ENCODE results near the gene SPOP. TPM values are rescaled to one million over a fixed set of nuclear protein-coding genes. Genes with fewer than 3 reads are reported as not detected.

The SPOP gene
- total RNA-seq, 4 donors from 2014 or later, result 44.3 to 147 (median 99.0) TPM

- Histone ChIP-seq H3K4me1 (no peaks in the 10 kb centered on the region), H3K9me3 (no peaks in the 10 kb centered on the region), H3K36me3 (no peaks in the 10 kb centered on the region), H3K27ac (no peak overlapping the region), H3K27me3 (no peaks in the 10 kb centered on the region), H3K4me3 (no peak overlapping the region)
- TF ChIP-seq CTCF (IDR thresholded peaks at IDR 0.05) (no peak), POLR2A (IDR thresholded peaks at IDR 0.05) (no peak)
- intact Hi-C loops (cut with DNase I; ENCODE audit: low total_unique reads), result no loop called here
- no peak for DNase-seq
Measured at GRCh38 chr17:49588726-49589576, 88.9 kb downstream of the SPOP start.

GRCh38 chr17:49588312-49588711 lies 89.6 kb downstream of the SPOP start:
- no peaks in the 10 kb centered on the region for H3K9me3 ChIP-seq
- no peak for TF ChIP-seq POLR2A (IDR thresholded peaks at IDR 0.05)
- no peak for TF ChIP-seq CTCF (IDR thresholded peaks at IDR 0.05)
- H3K27ac ChIP-seq, result no peak overlapping the region
- H3K4me1 ChIP-seq, result no peaks in the 10 kb centered on the region
- H3K4me3 ChIP-seq, result no peak overlapping the region
- no peaks in the 10 kb centered on the region for H3K36me3 ChIP-seq
- H3K27me3 ChIP-seq, result no peaks in the 10 kb centered on the region
- DNase-seq, result no peak
- intact Hi-C loops (cut with DNase I; ENCODE audit: low total_unique reads), result no loop called here

- H3K4me1 ChIP-seq, result no peaks in the 10 kb centered on the region
- intact Hi-C loops (cut with DNase I; ENCODE audit: low total_unique reads), result no loop called here
- H3K27me3 ChIP-seq, result no peaks in the 10 kb centered on the region
- no peaks in the 10 kb centered on the region for H3K36me3 ChIP-seq
- H3K4me3 ChIP-seq, result no peak overlapping the region
- no peak overlapping the region for H3K27ac ChIP-seq
- TF ChIP-seq POLR2A (IDR thresholded peaks at IDR 0.05), result no peak
- TF ChIP-seq CTCF (IDR thresholded peaks at IDR 0.05), result no peak
- DNase-seq, result no peak
- no peaks in the 10 kb centered on the region for H3K9me3 ChIP-seq
Measured at GRCh38 chr17:49587366-49588073, 90.4 kb downstream of the SPOP start.

GRCh38 chr17:49585422-49586027 lies 92.4 kb downstream of the SPOP start:
- no peaks in the 10 kb centered on the region for H3K4me1 ChIP-seq
- intact Hi-C loops (cut with DNase I; ENCODE audit: low total_unique reads), result no loop called here
- TF ChIP-seq CTCF (IDR thresholded peaks at IDR 0.05) (no peak), POLR2A (IDR thresholded peaks at IDR 0.05) (no peak)
- H3K9me3 ChIP-seq, result no peaks in the 10 kb centered on the region
- no peak overlapping the region for H3K27ac ChIP-seq
- no peak for DNase-seq
- no peak overlapping the region for H3K4me3 ChIP-seq
- no peaks in the 10 kb centered on the region for H3K36me3 ChIP-seq
- H3K27me3 ChIP-seq, result no peaks in the 10 kb centered on the region

- Histone ChIP-seq H3K4me3 (no peak overlapping the region), H3K36me3 (no peaks in the 10 kb centered on the region), H3K4me1 (no peaks in the 10 kb centered on the region), H3K9me3 (no peaks in the 10 kb centered on the region), H3K27ac (no peak overlapping the region), H3K27me3 (no peaks in the 10 kb centered on the region)
- no peak for DNase-seq
- TF ChIP-seq CTCF (IDR thresholded peaks at IDR 0.05) (no peak), POLR2A (IDR thresholded peaks at IDR 0.05) (no peak)
- intact Hi-C loops (cut with DNase I; ENCODE audit: low total_unique reads), result no loop called here
Measured at GRCh38 chr17:49583889-49584288, 94.0 kb downstream of the SPOP start.
